ENCODE measurements around the gene CST5. TPM values are rescaled to one million over a fixed set of nuclear protein-coding genes. Genes with fewer than 3 reads are reported as not detected.
"Not testable (repeated sequence)": the region's sequence is repeated elsewhere in the genome, so short reads cannot be mapped to it uniquely, and the experiment has no call there.

CST5 gene, protein sequence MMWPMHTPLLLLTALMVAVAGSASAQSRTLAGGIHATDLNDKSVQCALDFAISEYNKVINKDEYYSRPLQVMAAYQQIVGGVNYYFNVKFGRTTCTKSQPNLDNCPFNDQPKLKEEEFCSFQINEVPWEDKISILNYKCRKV
- not detected in 2 replicates for total RNA-seq

- DNase-seq (ENCODE audit: low read depth) = no peak
Observed at GRCh38 chr20:23879328-23879798, at the start of gene CST5. Gene CST5, minus strand, starts transcription at chr20:23879748. Its CDS starts 72 bp downstream, at chr20:23879676.

GRCh38 chr20:23928788-23929187 is 49.2 kb upstream of the CST5 start:
- no peak for DNase-seq (ENCODE audit: low read depth)

DNA sequence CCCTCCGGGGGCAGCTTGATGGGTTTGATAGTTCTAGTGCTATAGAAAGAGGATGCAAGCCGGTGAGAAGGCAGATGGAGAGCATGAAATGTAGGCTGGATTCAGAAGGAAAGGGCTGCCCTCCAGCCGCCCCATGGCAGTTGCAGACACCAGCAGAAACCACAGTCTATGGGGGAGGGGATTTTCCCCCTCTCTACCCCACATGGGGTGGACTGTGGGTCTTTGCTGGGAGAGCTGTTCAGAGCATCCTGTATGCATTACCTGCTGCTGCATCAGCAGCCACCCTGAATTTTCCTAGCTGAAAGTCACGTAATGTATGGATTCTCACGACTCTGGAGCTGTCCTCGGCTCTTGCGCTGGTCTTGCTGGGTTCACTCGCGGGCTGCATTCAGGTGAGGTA is 48.8 kb upstream of the CST5 start:
- no peak for DNase-seq (ENCODE audit: low read depth)

DNA sequence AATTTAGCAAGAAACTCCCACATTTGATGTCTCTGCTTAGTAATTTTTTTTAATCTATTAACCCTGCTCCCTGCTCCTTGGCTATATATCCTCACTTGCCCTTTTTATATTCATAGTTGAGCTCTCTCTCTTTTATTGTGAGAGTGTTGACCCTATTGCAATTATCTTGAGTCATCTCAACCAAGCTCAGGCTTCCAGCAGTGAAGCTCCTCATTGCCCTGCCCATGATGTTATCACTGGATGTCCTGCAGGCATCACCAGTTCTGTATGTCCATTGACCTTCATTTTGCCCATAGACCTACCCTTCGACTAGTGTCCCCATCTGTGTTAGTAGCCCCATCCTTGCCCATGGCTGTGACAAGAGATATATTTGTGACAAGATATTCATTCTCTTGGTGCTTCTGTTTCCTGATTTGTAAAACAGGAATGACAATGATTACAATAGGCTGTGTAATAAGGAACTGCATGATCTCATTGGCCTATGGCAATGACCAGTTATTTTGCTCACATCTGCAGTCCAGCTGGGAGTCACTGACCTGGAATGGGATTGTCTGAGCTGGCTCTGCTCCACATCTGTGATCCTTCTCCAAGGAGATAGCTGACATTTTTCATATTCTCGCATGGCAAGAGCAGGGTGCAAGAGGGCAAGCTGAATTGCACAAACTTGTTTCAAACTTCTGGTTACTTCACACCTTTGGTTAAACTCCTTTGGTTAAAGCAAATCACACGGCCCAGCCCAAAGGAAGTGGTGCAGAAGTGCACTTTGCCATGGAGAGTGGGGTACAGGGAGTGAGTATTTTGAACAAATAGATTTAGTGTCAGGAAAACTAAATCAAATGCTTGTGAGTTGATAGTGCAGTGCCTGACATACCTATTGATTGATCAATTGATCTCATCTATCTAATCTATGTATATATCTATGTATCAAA is 47.7 kb upstream of the CST5 start:
- DNase-seq (ENCODE audit: low read depth) = no peak

DNA sequence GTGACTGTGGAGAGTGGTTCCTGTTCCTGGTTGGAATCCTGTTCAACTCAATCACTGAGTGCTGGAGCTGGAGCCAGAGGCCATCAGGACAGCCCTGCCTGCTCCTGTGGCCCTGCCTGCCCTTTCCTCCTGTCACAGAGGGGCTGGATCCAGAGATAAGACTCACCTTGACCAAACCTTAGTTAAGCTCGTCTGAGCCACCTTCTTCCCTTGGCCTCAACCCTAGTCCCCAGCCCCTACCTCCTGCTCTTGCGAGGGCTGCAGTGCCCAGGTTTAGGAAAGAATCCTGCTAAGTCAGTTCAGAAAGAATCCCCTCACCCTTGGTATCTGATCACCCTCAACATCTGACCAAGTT is 47.0 kb upstream of the CST5 start:
- DNase-seq (ENCODE audit: low read depth) = no peak

DNA sequence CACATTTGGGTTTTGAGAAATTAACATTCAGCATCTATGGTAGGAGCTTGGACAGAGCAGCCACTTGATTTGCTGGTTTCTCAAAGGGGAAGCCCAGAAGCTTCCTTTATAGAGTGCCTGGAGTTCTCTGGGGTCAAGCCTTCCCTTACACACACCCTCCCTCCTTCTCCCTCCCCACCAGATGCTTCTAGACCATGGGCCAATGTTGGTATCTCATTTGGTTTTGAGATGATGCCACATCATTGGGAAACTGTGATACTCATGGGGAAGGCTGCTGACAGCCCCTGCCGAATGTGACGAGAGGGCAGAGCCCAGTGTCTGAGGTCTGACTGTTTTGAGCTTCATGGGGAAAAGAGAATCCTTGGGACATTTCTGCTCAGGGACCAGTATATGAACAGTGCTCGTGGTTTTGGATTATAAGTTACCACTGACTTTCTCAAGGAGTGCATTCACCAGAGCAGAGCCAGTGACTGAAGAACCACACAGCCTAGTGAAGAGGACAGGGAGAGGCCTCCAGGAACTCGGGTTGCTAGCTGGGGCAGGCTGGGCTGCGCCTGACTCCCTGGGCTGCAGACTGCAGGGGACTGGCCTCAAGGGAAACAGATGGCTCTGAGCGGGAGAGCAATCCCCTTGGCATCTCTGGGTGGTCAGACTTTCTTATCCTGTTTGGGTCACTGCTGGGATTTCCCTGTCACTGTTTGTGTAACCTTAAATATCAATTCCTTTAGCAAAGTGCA is 46.4 kb upstream of the CST5 start:
- no peak for DNase-seq (ENCODE audit: low read depth)

DNA sequence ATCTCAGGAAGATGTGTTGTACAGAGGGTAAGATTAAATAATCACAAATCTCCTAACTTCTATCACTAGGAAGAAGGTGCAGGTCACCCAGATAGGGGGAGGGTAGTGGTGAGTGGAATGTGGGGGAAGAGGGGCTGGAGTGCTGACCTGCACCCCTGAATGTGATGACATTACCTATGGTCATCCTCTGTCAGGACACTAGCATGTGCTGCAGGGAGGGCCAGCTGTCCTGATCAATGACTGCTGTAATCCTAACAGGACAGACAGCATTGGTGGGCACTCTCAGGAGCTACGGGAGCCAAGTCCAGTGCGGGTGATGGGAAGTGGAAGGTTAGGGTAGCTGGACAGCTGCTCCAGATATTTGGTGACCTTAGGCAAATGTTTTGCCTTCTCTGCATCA is 45.2 kb upstream of the CST5 start:
- no peak for DNase-seq (ENCODE audit: low read depth)

DNA sequence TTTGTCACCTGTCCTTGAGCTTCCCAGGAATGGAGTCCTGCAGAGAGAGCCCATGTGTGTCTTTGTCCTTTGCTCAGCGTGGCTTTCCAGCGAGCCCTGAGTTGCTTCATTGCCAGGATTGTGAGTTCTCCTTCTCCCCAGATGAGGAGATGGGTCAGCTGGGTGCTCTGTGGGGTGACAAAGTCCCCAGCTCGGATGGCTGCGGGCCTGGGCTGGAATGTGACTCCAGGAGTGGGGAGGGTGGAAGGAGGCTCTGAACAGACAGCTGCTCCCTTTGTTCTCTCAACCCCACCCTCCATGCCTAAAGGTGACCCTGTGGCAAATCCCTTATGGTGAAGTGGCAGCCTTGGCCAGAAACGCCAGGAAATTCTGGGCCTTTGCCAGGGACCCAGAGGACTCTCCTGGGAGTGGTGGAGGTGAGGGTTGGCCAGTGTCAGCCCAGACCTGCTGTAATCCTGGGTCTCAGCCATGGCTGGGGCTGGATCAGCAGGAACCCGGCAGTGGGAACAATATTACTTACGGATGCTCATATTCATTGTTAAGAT is 44.4 kb upstream of the CST5 start:
- no peak for DNase-seq (ENCODE audit: low read depth)

DNA sequence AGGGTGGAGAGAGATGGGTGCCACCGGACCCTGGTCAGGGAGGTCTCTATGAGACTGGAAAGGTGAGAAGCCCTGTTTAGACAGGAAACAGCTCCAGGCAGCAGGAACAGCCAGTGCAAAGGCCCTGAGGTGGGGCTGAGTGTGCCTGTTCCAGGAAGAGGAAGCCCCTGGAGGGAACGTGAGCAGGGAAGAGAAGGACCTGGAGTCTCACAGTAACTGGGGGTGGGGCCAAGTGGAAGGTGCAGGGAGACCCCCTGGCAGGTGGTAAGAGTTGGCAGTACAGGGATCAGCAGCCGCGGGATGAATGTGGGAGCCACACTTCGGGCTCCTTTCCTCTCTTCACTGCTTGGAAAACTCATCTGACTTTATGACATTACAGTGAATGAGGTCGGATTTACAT is 43.8 kb upstream of the CST5 start:
- DNase-seq (ENCODE audit: low read depth) = no peak

- no peak for DNase-seq (ENCODE audit: low read depth)
Observed at GRCh38 chr20:23920408-23921325, 41.1 kb upstream of the CST5 start.

DNA sequence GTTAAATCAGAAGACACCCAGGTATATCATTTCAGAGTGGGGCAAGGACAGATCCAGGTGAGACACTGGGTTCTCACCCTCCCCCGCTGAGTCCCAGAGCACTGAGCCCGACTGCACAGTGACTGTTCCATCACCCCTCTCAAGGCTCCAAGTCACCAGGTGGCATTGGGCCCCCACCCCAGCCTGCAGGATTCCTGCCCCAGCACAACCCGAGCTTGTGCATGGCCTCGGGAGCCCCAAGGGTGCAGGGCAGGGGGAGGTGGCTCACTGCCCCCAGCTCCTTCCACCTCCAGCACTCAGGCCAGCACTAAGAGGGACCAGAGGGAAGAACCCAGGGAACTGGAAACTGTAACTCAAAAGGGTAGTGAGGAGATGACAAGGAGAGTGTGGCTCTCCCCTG is 39.3 kb upstream of the CST5 start:
- DNase-seq (ENCODE audit: low read depth) = no peak

DNA sequence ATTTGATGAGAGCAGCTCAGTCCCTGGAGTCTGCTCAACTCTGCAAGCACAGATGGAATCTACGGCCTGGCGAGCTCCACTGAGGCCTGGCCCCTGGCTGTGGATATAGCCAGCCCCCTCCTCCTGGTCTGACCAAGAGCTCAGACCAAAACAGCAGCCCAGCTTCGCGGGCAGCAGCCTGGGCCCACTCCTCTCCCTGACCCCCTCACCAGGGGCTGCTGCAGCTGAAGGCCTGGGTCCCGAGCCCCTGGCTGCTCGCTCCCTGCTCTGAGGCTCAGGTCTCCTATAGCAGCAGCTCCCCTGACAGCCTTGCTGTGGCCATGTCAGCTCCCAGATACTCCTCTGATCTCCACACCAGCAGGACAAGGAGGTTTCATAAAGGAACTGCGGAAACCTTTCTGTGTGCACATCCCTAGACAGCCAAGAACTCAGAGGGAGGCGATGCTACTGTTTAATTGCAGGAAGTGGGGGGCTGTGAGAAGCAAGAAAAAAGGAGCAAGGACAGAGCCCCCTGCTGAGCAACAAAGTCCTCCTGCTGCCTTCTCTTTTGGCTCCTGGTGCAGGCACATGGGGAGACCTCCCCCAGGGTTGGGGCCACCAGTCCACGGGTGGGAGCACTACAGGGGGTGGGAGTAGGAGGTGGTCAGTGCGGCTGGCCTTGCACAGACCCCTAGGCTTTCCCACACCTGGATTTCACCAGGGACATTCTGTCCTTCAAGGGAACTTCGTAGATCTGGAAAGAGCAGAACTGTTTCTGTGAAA is 38.7 kb upstream of the CST5 start:
- DNase-seq (ENCODE audit: low read depth) = no peak

DNA sequence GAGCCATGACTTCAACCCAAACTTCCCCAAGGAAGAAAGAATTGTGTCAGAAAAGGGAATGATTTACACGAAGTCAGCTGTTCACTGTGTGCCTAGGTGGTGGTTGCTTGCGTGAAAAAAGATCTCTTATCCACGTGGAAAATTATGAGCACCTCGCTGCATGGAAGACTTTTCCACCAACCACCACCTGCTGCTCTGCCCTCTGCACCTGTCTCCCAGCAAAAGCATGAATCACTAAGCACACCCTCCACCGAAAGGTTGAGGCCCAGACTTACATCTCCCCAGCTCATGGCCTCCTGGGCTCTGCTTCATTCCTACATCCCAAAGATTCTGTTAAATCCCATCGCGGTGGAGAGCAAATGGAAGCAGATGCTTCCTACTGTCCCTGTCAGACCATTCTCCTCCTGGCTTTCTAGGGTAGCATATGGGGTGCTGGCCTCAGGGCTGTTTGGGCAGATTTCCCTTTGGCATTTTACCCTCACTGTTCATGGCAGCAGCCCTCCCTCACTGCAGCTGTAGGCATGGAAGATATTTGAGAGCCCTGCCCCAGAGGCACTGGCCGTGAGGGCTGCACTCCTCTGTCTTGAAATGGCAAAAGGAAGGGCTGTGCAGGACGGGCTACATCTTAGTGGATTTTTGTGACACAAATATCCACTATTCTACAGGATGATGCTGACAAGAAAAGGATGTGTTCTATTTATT is 37.6 kb upstream of the CST5 start:
- no peak for DNase-seq (ENCODE audit: low read depth)

DNA sequence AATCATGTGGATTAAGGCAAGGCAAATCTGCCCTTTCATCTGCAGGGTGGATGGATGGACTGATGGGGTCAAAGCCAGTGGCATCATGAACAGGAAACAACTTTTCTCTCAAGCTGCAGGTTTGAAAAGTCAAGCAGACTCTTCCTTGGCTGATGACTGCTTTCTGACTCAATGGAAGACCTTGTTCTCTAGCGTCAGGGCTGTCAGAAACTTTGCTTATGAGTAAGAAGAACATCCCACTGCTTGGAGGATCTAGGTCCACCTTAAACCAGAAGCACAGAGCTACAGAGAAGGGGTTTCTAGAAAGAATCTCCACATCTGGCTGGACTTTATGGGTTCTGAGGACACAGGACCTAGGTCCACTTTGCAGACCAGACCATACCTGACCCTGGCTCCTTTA is 36.3 kb upstream of the CST5 start:
- no peak for DNase-seq (ENCODE audit: low read depth)

- DNase-seq (ENCODE audit: low read depth) = not testable (repeated sequence)
Observed at GRCh38 chr20:23914469-23914868, 34.9 kb upstream of the CST5 start.

- DNase-seq (ENCODE audit: low read depth) = no peak
Observed at GRCh38 chr20:23910210-23910609, 30.7 kb upstream of the CST5 start.

- no peak for DNase-seq (ENCODE audit: low read depth)
Observed at GRCh38 chr20:23909390-23909789, 29.8 kb upstream of the CST5 start.

GRCh38 chr20:23907579-23907978 is 28.0 kb upstream of the CST5 start:
- DNase-seq (ENCODE audit: low read depth) = no peak

- DNase-seq (ENCODE audit: low read depth) = not testable (repeated sequence)
Observed at GRCh38 chr20:23902396-23902795, 22.8 kb upstream of the CST5 start.

DNA sequence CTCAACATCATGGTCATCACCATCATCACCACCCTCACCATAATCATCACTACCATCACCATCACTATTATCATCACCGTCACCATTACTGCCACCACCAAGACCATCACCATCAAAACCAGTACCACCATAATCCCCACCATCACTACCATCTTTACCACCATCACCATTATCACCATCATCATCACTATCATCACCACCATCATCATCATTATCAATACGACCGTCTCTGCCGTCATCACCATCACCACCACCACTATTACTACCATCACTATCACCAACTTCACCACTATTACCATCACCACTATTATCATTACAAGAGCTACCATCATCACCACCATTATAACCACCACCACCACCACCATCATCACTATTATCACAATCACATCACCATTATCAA is 11.3 kb upstream of the CST5 start:
- DNase-seq (ENCODE audit: low read depth) = not testable (repeated sequence)

All from renal cortical epithelial cell (primary cell).